Measurements from ENCODE around the gene ASF1A.

ASF1A gene

GRCh38 chr6:118875672-118876071 is 18.3 kb upstream of the ASF1A start:
- Histone ChIP-seq H3K9me3 (ENCODE audit: severe bottlenecking) (no peaks in the 10 kb centered on the region), H3K27ac (no peak overlapping the region), H3K36me3 (no peaks in the 10 kb centered on the region), H3K4me3 (ENCODE audit: low read depth, low read length) (no peak overlapping the region), H3K27me3 (ENCODE audit: insufficient read depth, low read depth, severe bottlenecking) (no peaks in the 10 kb centered on the region)
- DNase-seq: no peak
- no peak for TF ChIP-seq CTCF (IDR thresholded peaks at IDR 0.05; ENCODE audit: low read depth, low read length)

- no peaks in the 10 kb centered on the region for H3K36me3 ChIP-seq
- no peak for TF ChIP-seq CTCF (IDR thresholded peaks at IDR 0.05; ENCODE audit: low read depth, low read length)
- H3K27ac ChIP-seq: no peak overlapping the region
- H3K27me3 ChIP-seq (ENCODE audit: insufficient read depth, low read depth, severe bottlenecking): no peaks in the 10 kb centered on the region
- no peak for DNase-seq
- no peak overlapping the region for H3K4me3 ChIP-seq (ENCODE audit: low read depth, low read length)
- no peaks in the 10 kb centered on the region for H3K9me3 ChIP-seq (ENCODE audit: severe bottlenecking)
Observed at GRCh38 chr6:118876198-118876597, 17.8 kb upstream of the ASF1A start.

GRCh38 chr6:118876814-118877213 is 17.1 kb upstream of the ASF1A start:
- no peak overlapping the region for H3K27ac ChIP-seq
- TF ChIP-seq CTCF (IDR thresholded peaks at IDR 0.05; ENCODE audit: low read depth, low read length): no peak

GRCh38 chr6:118877806-118878205 is 16.1 kb upstream of the ASF1A start:
- Histone ChIP-seq H3K9me3 (ENCODE audit: severe bottlenecking) (no peaks in the 10 kb centered on the region), H3K27ac (no peak overlapping the region), H3K4me3 (ENCODE audit: low read depth, low read length) (no peak overlapping the region), H3K27me3 (ENCODE audit: insufficient read depth, low read depth, severe bottlenecking) (no peaks in the 10 kb centered on the region), H3K36me3 (no peaks in the 10 kb centered on the region)
- TF ChIP-seq CTCF (IDR thresholded peaks at IDR 0.05; ENCODE audit: low read depth, low read length): no peak
- DNase-seq: no peak

More at GRCh38 chr6:118876814-118877213, 17.1 kb upstream of the ASF1A start:
- DNase-seq: no peak
- Histone ChIP-seq H3K27me3 (ENCODE audit: insufficient read depth, low read depth, severe bottlenecking) (no peaks in the 10 kb centered on the region), H3K9me3 (ENCODE audit: severe bottlenecking) (no peaks in the 10 kb centered on the region), H3K36me3 (no peaks in the 10 kb centered on the region), H3K4me3 (ENCODE audit: low read depth, low read length) (no peak overlapping the region)

- H3K4me3 ChIP-seq (ENCODE audit: low read depth, low read length): no peak overlapping the region
- TF ChIP-seq CTCF (IDR thresholded peaks at IDR 0.05; ENCODE audit: low read depth, low read length): no peak
- no peak for DNase-seq
- no peaks in the 10 kb centered on the region for H3K9me3 ChIP-seq (ENCODE audit: severe bottlenecking)
- no peak overlapping the region for H3K27ac ChIP-seq
- H3K36me3 ChIP-seq: no peaks in the 10 kb centered on the region
- no peaks in the 10 kb centered on the region for H3K27me3 ChIP-seq (ENCODE audit: insufficient read depth, low read depth, severe bottlenecking)
Observed at GRCh38 chr6:118881440-118882313, 12.3 kb upstream of the ASF1A start.

Data from WERI-Rb-1 (cell line).